D721Med (cell line): ENCODE data around the gene SH3PXD2A.

Source experiments
- DNase-seq: peaks from one replicate; pipeline ENCODE4 v3.0.0; 2011; ENCODE audit warnings: low spot score; ENCODE audit not compliant: insufficient read length
- FAIRE-seq: peaks from 2 replicates; lab custom pipeline; 2011; peaks lifted over from hg19 to GRCh38; lab: Jason Lieb, UNC
- TF ChIP-seq, protein P1 (sequence below): IDR thresholded peaks from 2 replicates; pipeline ENCODE4 v1.5.1; 2012; ENCODE audit warnings: mild to moderate bottlenecking, control low read depth; ENCODE audit not compliant: insufficient read depth; ENCODE audit errors: missing control alignments

SH3PXD2A gene

DNA sequence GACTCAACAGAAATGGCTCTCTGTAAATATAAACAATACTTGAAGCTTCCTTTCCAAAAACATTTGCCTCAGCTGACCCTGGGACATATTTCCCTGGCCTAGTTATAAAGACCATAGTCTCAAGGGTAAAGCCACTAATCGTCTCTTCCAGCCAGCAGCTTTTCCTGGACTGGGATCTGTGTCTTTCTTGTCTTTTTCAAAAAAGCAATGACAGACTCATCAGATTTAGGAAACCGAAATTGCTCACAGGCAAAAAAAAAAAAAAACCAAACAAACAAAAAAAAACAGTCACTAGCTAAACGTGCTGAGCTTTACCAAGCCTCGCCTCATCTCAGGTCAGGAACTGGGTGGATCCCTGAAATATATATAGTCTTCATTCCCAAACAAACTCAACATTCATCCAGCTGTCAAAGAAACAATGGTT lies 39.1 kb upstream of the SH3PXD2A start:
- FAIRE-seq (no peak), DNase-seq (no peak)
- TF ChIP-seq, protein P1, sequence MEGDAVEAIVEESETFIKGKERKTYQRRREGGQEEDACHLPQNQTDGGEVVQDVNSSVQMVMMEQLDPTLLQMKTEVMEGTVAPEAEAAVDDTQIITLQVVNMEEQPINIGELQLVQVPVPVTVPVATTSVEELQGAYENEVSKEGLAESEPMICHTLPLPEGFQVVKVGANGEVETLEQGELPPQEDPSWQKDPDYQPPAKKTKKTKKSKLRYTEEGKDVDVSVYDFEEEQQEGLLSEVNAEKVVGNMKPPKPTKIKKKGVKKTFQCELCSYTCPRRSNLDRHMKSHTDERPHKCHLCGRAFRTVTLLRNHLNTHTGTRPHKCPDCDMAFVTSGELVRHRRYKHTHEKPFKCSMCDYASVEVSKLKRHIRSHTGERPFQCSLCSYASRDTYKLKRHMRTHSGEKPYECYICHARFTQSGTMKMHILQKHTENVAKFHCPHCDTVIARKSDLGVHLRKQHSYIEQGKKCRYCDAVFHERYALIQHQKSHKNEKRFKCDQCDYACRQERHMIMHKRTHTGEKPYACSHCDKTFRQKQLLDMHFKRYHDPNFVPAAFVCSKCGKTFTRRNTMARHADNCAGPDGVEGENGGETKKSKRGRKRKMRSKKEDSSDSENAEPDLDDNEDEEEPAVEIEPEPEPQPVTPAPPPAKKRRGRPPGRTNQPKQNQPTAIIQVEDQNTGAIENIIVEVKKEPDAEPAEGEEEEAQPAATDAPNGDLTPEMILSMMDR = no peak

DNA sequence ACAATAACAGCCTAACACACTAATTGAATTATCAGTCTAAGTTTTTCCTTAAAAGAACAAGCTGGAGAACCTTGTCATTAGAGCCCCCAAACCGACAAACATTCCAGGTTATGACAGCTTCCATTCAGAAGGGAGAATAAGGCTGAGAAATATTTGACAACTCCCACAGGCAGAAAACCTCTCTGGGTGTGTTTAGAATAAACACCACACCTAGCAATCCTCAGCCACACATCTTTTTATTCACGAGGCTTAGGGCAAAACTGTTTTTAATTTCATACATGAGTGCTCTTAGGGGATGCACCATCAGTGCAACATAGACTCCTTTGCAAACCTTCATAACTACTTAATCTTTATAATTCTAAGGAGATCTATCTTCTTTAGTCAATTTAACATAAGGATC lies 38.4 kb upstream of the SH3PXD2A start:
- TF ChIP-seq, protein P1 = no peak
- FAIRE-seq (no peak), DNase-seq (no peak)

DNA sequence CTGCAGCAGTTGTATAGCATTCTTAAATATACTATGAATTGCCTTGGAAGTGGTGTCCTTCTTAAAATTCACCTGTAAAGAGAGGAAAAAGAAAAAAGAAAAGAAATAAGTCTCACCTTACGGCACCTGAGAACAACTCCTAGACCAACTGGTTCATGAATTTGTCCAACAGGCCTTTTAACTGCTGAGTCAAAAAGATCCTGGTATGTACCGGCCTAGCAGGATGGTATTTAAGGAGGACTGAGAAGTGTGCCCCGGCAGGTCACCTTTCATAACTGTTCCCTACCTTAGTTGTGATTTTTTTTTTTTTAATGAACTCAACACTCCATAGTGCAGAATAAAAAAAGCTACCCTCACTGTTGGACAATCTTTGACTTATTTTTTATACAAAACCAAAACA lies 36.8 kb upstream of the SH3PXD2A start:
- no peak for FAIRE-seq
- no peak for DNase-seq
- TF ChIP-seq, protein P1 = no peak

DNA sequence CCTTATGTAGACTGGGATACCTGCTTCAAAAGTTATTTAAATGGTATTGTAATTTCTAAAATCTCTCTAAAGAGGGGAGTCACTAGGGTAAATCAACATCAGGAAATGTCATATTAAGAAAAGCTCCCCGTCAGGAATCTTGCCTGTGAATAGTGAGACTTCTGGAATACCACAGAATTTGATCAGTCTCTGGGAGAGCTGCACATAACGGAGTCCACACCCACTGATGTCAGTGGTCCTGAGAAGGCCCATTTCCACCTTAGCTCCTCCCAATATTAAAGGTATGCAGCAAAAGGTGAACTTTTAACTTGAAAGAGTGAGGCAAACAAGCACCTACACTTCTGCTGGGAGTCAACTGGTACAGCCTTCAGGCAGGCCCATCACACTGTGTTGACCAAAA lies 35.3 kb upstream of the SH3PXD2A start:
- DNase-seq (no peak), FAIRE-seq (no peak)

DNA sequence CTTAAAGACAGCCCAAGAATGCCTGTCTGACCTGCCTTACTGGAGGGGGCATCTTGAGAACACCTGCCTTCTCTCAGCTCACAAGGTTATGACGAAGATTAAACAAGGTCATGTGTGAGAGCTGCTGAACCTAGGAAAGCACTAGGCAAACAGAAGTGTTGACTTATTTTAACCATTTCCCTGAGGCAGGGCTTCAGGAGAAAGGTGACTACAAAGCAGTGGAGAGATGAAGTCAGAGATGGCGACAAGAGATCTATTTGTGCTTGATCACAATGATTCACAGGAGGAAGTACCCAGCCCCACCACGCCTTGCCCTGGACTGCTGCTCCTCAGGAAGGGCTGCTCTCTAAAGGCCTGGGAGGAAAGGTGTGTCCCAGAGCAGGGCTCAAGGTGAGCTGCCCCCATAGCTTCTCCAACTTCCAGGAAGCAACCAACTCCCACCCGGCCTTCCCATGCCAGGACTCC lies 34.9 kb upstream of the SH3PXD2A start:
- FAIRE-seq (no peak), DNase-seq (no peak)
- TF ChIP-seq, protein P1 = no peak

More for the DNA sequence above, 35.3 kb upstream of the SH3PXD2A start:
- TF ChIP-seq, protein P1 = no peak

DNA sequence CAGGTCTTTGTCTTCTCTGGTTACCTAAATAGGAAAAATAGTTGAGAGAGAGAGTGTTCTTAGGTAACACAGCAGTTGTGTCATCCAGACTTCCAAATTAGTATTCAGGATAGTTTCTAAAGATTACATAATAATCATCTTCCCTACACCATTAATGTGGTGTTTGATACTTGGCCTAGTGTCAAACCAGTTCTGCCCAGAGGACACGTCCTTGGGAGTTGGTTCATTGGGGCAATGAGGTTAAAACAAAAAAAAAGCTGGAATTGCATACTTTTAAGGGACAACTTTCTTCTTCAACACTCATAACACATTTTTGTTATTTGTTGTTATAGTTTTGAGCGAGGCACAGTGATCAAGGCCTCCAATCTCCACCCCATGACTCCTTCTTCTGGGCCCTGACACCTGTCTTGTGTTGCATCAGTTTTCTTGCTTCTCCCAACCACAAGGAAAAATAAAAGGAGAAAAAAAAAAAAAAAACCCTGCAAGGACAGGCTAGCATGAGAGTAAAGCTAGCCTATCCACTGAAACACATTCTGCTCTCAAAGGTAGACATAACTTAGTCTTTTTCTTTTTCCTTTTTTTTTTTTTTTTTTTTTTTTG lies 33.8 kb upstream of the SH3PXD2A start:
- DNase-seq (no peak), FAIRE-seq (no peak)
- TF ChIP-seq, protein P1 = no peak

DNA sequence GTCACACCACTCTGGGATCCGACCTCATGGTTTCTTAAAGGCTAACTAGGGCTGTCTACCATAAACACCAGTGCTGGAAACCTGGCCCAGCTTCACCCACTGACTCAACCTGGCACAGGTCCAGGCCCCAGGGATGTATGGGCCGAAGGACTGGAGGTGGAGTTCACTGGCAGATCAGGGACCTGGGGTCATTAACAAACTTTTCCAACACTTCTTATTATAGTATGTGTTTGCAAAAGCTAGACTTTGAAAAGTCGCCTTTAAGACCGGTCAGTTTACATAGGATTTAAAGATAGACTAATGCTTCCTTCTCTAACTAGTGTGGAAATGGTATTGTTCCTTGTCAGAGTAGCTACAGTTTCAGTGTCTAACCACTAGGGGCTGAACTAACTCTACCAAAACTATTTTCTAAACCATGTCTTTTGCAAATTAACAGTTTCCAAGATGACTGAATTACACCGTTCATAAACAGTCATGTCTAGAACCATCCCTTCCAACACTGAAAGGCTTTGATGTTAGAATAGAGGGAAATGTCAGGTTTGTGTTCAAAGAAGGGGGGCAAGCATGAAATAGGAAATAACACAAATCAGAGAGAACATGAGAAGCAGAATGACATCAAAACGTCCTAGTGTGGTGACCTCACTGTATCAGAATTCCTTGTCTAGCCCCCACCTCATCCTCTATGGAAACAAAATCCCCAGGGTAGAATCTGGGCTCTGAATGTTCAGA lies 32.9 kb upstream of the SH3PXD2A start:
- DNase-seq (peak; percentile 41), FAIRE-seq (no peak)
- TF ChIP-seq, protein P1 = peak; percentile 84
